Ammon's horn (tissue), 1 donor: ENCODE measurements around the gene BTG1.

Source experiments
- DNase-seq: peaks from one replicate; pipeline ENCODE4 v3.0.0-alpha.2; 2016; ENCODE audit warnings: low spot score

The BTG1 gene

GRCh38 chr12:92133795-92134637 lies 11.6 kb downstream of the BTG1 start:
- no peak for DNase-seq

DNA sequence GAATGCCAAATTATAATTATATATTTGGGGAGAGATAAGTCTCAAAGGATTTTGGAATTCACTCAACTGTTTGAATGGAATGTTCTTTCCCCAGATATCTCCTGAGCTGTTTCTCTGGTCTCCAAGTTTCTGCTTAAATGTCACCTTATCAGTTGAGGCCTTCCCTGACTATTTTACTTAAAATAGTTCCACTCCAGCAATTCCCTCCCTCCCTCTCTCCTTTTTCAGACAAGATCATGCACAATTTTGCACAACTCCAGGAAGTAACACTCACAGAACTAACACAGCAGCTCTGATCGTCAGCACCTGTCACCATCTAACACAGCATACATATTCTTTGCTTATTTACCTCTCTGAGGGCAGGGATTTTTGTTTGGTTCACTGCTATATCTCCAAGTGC lies 12.5 kb downstream of the BTG1 start:
- no peak for DNase-seq

DNA sequence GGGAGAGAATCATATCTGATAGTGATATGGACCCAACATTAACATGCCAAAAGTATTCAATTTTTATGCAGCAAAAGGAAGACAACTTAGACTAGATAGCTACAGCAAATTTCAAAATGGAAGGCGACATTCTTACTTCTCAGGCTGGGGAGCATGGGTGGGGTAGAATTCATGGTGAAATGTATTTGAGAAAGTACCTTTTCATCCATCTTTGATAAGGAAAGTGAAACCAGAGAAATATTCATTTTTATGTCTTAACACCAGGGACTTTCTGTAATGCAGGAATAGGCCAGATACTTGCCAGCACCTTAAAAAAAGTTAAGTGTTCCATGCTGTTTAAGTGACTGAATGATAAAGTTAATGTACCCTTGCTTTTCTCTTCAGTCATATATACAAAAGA lies 13.4 kb downstream of the BTG1 start:
- no peak for DNase-seq

- DNase-seq, result no peak
Observed at GRCh38 chr12:92130999-92131398, 14.6 kb downstream of the BTG1 start.

GRCh38 chr12:92129609-92130008 lies 16.0 kb downstream of the BTG1 start:
- no peak for DNase-seq

DNA sequence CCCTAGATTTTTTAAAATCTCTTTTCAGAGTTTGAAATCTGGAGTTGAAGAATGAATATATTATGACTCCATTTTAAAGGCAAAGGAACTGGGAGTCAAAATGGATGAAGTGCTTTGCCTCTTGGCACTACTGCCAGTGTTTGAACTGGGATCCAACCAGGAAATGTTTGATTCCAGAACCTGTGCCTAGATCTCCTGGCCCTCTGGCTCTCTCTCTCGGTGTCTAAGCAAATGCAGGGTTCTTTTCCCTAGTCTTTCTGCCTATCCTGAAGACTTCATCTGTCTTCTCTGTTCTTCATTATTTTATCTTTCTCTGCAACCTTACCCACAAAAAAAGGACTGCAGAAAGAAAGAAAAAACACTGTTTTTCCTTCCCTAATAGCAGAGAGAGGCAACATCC lies 17.0 kb downstream of the BTG1 start:
- DNase-seq, result no peak

GRCh38 chr12:92124689-92125029 lies 21.0 kb downstream of the BTG1 start:
- DNase-seq, result no peak

DNA sequence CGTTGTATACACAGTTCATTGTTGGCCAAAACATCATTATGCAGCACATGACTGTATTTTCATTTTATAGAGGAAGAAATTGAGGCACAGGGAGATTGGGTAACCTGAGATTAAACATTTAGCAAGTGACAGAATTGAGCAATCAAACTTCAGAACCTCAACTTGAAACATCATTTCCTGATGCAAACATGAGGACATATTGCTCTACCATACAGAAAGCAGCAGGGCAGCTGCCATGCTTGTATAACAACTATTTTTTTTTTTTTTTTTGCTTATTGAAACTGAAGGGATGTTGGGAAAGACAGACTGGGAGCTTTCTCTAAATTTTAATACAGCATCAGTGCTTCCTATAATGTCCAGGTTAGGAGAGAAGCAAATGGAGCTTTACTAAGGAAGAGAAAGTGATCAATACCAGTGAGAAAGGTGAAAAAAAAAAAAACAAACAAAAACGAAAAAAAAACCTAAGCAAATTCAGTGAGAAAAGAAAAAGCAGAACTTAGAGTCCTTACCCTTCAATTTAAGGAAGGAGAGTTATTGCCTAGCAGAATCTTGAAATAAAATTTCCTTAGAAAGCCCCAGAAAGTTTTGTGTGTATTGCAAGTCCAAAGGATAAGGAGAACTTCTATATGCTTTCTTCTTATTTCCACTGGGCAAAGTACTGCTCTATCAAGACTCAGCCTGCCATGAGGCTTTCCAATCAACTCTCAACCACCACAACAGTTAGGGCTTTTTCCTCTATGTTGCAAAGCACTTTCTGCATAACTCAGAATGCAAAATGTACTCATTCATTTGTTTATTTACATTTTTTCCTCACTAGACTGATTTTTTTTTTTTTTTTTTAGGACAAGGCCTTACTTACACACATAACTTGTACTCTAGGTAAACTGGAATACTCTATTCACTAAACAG lies 21.6 kb downstream of the BTG1 start:
- DNase-seq, result no peak

GRCh38 chr12:92122941-92123779 lies 22.5 kb downstream of the BTG1 start:
- no peak for DNase-seq

- DNase-seq, result no peak
Observed at GRCh38 chr12:92121826-92122225, 23.8 kb downstream of the BTG1 start.

GRCh38 chr12:92118826-92119536 lies 26.7 kb downstream of the BTG1 start:
- DNase-seq, result no peak

- no peak for DNase-seq
Observed at GRCh38 chr12:92114834-92115233, 30.8 kb downstream of the BTG1 start.

- no peak for DNase-seq
Observed at GRCh38 chr12:92111256-92111655, 34.4 kb downstream of the BTG1 start.

DNA sequence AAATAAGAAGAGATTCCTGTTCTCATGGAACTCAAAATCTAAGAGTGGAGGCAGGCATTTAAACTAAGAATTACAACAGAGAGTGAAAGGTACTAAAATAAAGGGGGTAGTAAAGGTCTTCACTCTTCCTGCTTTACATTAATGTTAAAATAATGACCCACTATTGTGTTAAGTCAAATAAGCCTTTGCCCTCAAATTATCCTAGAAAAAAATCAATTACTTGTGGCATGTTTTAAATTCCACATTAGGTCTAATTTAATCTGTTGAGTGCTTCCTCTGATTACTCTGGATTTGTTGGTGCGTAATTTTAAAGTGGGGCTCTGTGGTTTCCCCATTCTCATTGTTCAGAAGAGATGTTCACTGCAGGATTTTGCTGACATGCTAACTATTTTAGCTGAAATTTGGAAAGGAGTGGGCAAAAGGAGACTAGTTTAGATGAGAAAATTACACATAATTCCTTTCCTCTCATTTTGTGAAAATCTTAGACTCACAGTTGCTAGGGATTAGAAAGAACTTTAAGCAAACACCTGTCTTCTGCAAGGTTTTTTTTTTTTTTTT lies 35.5 kb downstream of the BTG1 start:
- DNase-seq, result no peak

- no peak for DNase-seq
Observed at GRCh38 chr12:92109613-92110012, 36.0 kb downstream of the BTG1 start.

GRCh38 chr12:92108651-92109050 lies 37.0 kb downstream of the BTG1 start:
- DNase-seq, result no peak

DNA sequence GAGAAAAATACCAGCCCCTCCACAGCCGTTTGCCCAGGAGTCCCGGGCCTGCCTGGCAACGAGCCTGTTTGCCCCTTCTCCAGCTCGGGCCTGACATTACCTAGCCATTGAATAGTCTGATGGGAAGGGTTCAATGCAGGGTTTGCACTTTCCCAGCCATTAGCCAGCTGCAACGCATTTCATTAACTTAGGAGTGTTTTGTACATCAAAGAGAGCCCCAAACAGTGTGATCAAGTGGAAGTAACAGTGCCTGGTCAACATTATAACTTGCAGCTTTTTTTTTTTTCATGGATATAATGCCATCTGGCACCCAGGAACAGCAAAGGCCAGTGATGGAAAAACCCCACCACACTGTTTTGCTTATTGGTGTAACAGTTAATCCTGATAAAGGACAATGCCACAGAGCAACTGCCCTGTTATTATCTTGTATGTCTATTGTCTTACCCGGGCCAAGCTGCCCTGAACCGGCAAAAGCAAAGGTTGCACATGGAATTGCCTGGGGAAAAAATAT lies 38.0 kb downstream of the BTG1 start:
- no peak for DNase-seq

- no peak for DNase-seq
Observed at GRCh38 chr12:92107094-92107493, 38.6 kb downstream of the BTG1 start.

GRCh38 chr12:92105676-92106075 lies 40.0 kb downstream of the BTG1 start:
- no peak for DNase-seq

GRCh38 chr12:92105110-92105509 lies 40.5 kb downstream of the BTG1 start:
- DNase-seq, result no peak

DNA sequence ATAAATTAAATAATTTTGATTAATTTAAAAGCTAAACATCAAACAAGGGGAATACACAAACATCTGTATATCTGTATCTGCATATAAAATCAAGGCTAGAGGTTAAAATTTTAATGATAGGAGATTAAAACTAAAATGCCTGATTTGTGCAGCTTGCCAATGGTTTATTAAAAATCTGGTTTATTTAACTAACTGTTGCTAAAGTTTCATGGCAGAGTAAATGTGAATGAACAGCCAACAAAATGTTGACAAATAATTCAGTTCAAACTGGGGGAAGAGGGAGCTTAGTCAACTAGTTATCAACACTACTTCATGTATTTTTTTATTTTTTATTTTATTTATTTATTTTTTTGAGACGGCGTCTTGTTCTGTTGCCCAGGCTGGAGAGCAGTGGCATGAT lies 43.0 kb downstream of the BTG1 start:
- no peak for DNase-seq
